ENCODE data around the gene RBM41. TPM values are rescaled to one million over a fixed set of nuclear protein-coding genes. Genes with fewer than 3 reads are reported as not detected.

Gene RBM41
- total RNA-seq, 1 donor from 2014 or later, result 4.6 TPM

GRCh38 chrX:107014936-107015335 is 103.7 kb downstream of the RBM41 start:
- no peak for TF ChIP-seq CTCF (IDR thresholded peaks at IDR 0.05)
- no peak overlapping the region for H3K27ac ChIP-seq
- intact Hi-C loops (cut with DNase I), result no loop called here
- no peak overlapping the region for H3K4me3 ChIP-seq
- H3K4me1 ChIP-seq, result no peaks in the 10 kb centered on the region
- no peak for DNase-seq (ENCODE audit: low spot score in 2 of 2)
- no peaks in the 10 kb centered on the region for H3K36me3 ChIP-seq
- no peaks in the 10 kb centered on the region for H3K9me3 ChIP-seq
- no peaks in the 10 kb centered on the region for H3K27me3 ChIP-seq

Other genes starting within 250 kb of the RBM41 start
- not detected for gene RIPPLY1, start 215.5 kb downstream of the RBM41 start, total RNA-seq
- 0.43 TPM for gene CLDN2, start 198.4 kb downstream of the RBM41 start, total RNA-seq
- 7.1 TPM for gene MORC4, start 118.6 kb downstream of the RBM41 start, total RNA-seq
- gene NUP62CL, start 87.6 kb upstream of the RBM41 start, total RNA-seq, result not detected
- not detected for gene DNAAF6, start 87.8 kb upstream of the RBM41 start, total RNA-seq